ENCODE results near the gene ABCC4. TPM values are rescaled to one million over a fixed set of nuclear protein-coding genes. Genes with fewer than 3 reads are reported as not detected.

ABCC4 gene
- total and polyA plus RNA-seq, 2 donors from 2014 or later: 11.3 to 52.4 TPM

GRCh38 chr13:95267662-95268342 lies 33.4 kb downstream of the ABCC4 start:
- peak overlapping the region in 1 of 3 donors; percentile 4 for H3K4me3 ChIP-seq (ENCODE audit: low read length in 3 of 3)
- H3K36me3 ChIP-seq (ENCODE audit: control insufficient read depth in 2 of 3, insufficient read depth in 3 of 3, low read length in 3 of 3): peaks cover 0 to 6% (median 0%) of the 10 kb centered on the region in 3 donors
- FAIRE-seq: no peak
- no peak for TF ChIP-seq CTCF (IDR thresholded peaks at IDR 0.05; ENCODE audit: borderline replicate concordance, extremely low read depth, insufficient read depth)
- H3K9me3 ChIP-seq (ENCODE audit: control insufficient read depth in 2 of 3, insufficient read depth in 1 of 3, low read length in 3 of 3): no peaks in the 10 kb centered on the region
- DNase-seq: peak in 4 of 5 donors; percentile 36 to 77 (median 44)
- H3K27me3 ChIP-seq (ENCODE audit: control insufficient read depth, insufficient read depth, low read length): no peaks in the 10 kb centered on the region
- intact Hi-C loops (cut with DNase I): no loop called here
- H3K4me1 ChIP-seq (ENCODE audit: control insufficient read depth in 2 of 3, insufficient read depth in 2 of 3, low read depth in 1 of 3, low read length in 3 of 3): peaks cover 4 to 19% (median 7%) of the 10 kb centered on the region in 3 donors
- peak overlapping the region in 1 of 2 donors; percentile 64 for H3K27ac ChIP-seq (ENCODE audit: low read depth in 2 of 2, low read length in 2 of 2)
- H3K9ac ChIP-seq (ENCODE audit: low read length in 3 of 3): no peak overlapping the region

GRCh38 chr13:95264225-95264624 lies 37.0 kb downstream of the ABCC4 start:
- no peak for FAIRE-seq
- H3K27me3 ChIP-seq (ENCODE audit: control insufficient read depth, insufficient read depth, low read length): no peaks in the 10 kb centered on the region
- H3K36me3 ChIP-seq (ENCODE audit: control insufficient read depth in 2 of 3, insufficient read depth in 3 of 3, low read length in 3 of 3): peaks cover 0 to 6% (median 0%) of the 10 kb centered on the region in 3 donors
- intact Hi-C loops (cut with DNase I): no loop called here
- DNase-seq: no peak
- no peak overlapping the region for H3K27ac ChIP-seq (ENCODE audit: low read depth in 2 of 2, low read length in 2 of 2)
- peaks cover 4 to 18% (median 7%) of the 10 kb centered on the region in 3 donors for H3K4me1 ChIP-seq (ENCODE audit: control insufficient read depth in 2 of 3, insufficient read depth in 2 of 3, low read depth in 1 of 3, low read length in 3 of 3)
- H3K9ac ChIP-seq (ENCODE audit: low read length in 3 of 3): no peak overlapping the region
- no peak for TF ChIP-seq CTCF (IDR thresholded peaks at IDR 0.05; ENCODE audit: borderline replicate concordance, extremely low read depth, insufficient read depth)
- H3K9me3 ChIP-seq (ENCODE audit: control insufficient read depth in 2 of 3, insufficient read depth in 1 of 3, low read length in 3 of 3): no peaks in the 10 kb centered on the region
- no peak overlapping the region for H3K4me3 ChIP-seq (ENCODE audit: low read length in 3 of 3)

- DNase-seq (peak in 3 of 5 donors; percentile 27 to 48 (median 44)), FAIRE-seq (no peak)
- no peak for TF ChIP-seq CTCF (IDR thresholded peaks at IDR 0.05; ENCODE audit: borderline replicate concordance, extremely low read depth, insufficient read depth)
Observed at GRCh38 chr13:95262837-95263384, 38.3 kb downstream of the ABCC4 start.

More at GRCh38 chr13:95262837-95263384, 38.3 kb downstream of the ABCC4 start:
- Histone ChIP-seq H3K27ac (ENCODE audit: low read depth in 2 of 2, low read length in 2 of 2) (no peak overlapping the region), H3K4me1 (ENCODE audit: control insufficient read depth in 2 of 3, insufficient read depth in 2 of 3, low read depth in 1 of 3, low read length in 3 of 3) (peaks cover 0 to 16% (median 8%) of the 10 kb centered on the region in 3 donors), H3K9ac (ENCODE audit: low read length in 3 of 3) (no peak overlapping the region), H3K27me3 (ENCODE audit: control insufficient read depth, insufficient read depth, low read length) (no peaks in the 10 kb centered on the region), H3K36me3 (ENCODE audit: control insufficient read depth in 2 of 3, insufficient read depth in 3 of 3, low read length in 3 of 3) (peaks cover 0 to 6% (median 0%) of the 10 kb centered on the region in 3 donors), H3K4me3 (ENCODE audit: low read length in 3 of 3) (no peak overlapping the region), H3K9me3 (ENCODE audit: control insufficient read depth in 2 of 3, insufficient read depth in 1 of 3, low read length in 3 of 3) (peaks cover 0 to 5% (median 0%) of the 10 kb centered on the region in 3 donors)
- intact Hi-C loops (cut with DNase I): no loop called here

Data from kidney (tissue), 14 donors.